Natural killer cell treated with Interleukin-12 subunit alpha and Interleukin-12 subunit beta and Interleukin-15 and Interleukin-18, amount 100 ng/mL, for 72 hours (primary cell): ENCODE results near the gene HAP1. TPM values are rescaled to one million over a fixed set of nuclear protein-coding genes. Genes with fewer than 3 reads are reported as not detected.
A peak's percentile ranks its signal among the peaks of the same experiment; 100 is the strongest.

ENCODE experiments used
- ATAC-seq, 2 donors: fragments of 150-1000 bp; cut with Tn5 transposase in 1 of 2; sonication (Bioruptor Pico), chemical (Tn5 transposase) in 1 of 2; 2 replicates each; pipeline ENCODE4 v1.10.0; 2021
- DNase-seq: peaks from one replicate; pipeline ENCODE4 v3.0.0; 2022; ENCODE audit warnings: low spot score
- H3K27ac Mint-ChIP-seq, 2 donors: 1 replicate in 1 of 2; 2 replicates in 1 of 2; pipeline ENCODE4 v1.8.0; 2022; ENCODE audit warnings: mixed read lengths in 2 of 2, mild to moderate bottlenecking in 1 of 2, moderate library complexity in 1 of 2
- H3K27me3 Mint-ChIP-seq, 2 donors: 1 replicate in 1 of 2; 2 replicates in 1 of 2; pipeline ENCODE4 v1.8.0; 2022; ENCODE audit warnings: mixed read lengths in 2 of 2
- H3K36me3 Mint-ChIP-seq: one replicate; pipeline ENCODE4 v1.8.0; 2022; ENCODE audit warnings: mixed read lengths
- H3K4me1 Mint-ChIP-seq, 2 donors: 1 replicate in 1 of 2; 2 replicates in 1 of 2; pipeline ENCODE4 v1.8.0; 2022; ENCODE audit warnings: low read depth in 2 of 2, mixed read lengths in 2 of 2, mild to moderate bottlenecking in 1 of 2
- H3K4me3 Mint-ChIP-seq: one replicate; pipeline ENCODE4 v1.8.0; 2022; ENCODE audit warnings: mixed read lengths
- H3K9me3 Mint-ChIP-seq: 2 replicates; pipeline ENCODE4 v1.8.0; 2022; ENCODE audit warnings: mixed read lengths
- total RNA-seq, 2 donors: library from RNA; stranded (reverse); gene quantifications; one replicate each; pipeline ENCODE4 v1.2.3, GENCODE V29; 2022

HAP1 gene
- total RNA-seq, 2 donors from 2014 or later, result not detected

- DNase-seq, result no peak
- H3K27ac Mint-ChIP-seq, result no peak overlapping the region
- no peaks in the 10 kb centered on the region for H3K9me3 Mint-ChIP-seq
- H3K36me3 Mint-ChIP-seq, result no peaks in the 10 kb centered on the region
- H3K27me3 Mint-ChIP-seq, result peaks cover 0 to 5% of the 10 kb centered on the region in 2 donors
- no peaks in the 10 kb centered on the region for H3K4me1 Mint-ChIP-seq
- ATAC-seq, result no peak
- no peak overlapping the region for H3K4me3 Mint-ChIP-seq
Measured at GRCh38 chr17:41771389-41772206, 37.2 kb upstream of the HAP1 start.

- Mint-ChIP-seq H3K9me3 (no peaks in the 10 kb centered on the region), H3K36me3 (no peaks in the 10 kb centered on the region)
Measured at GRCh38 chr17:41769985-41770384, 35.5 kb upstream of the HAP1 start.

GRCh38 chr17:41769346-41769862, 35.0 kb upstream of the HAP1 start:
- Mint-ChIP-seq H3K9me3 (no peaks in the 10 kb centered on the region), H3K4me1 (no peaks in the 10 kb centered on the region), H3K4me3 (no peak overlapping the region), H3K27me3 (no peaks in the 10 kb centered on the region), H3K27ac (no peak overlapping the region), H3K36me3 (no peaks in the 10 kb centered on the region)
- no peak for ATAC-seq
- no peak for DNase-seq

More at GRCh38 chr17:41769985-41770384, 35.5 kb upstream of the HAP1 start:
- H3K27me3 Mint-ChIP-seq, result no peaks in the 10 kb centered on the region
- H3K4me3 Mint-ChIP-seq, result no peak overlapping the region
- H3K27ac Mint-ChIP-seq, result no peak overlapping the region
- H3K4me1 Mint-ChIP-seq, result no peaks in the 10 kb centered on the region
- DNase-seq, result no peak
- ATAC-seq, result no peak

- Mint-ChIP-seq H3K36me3 (no peaks in the 10 kb centered on the region), H3K4me3 (no peak overlapping the region), H3K27ac (no peak overlapping the region), H3K4me1 (no peaks in the 10 kb centered on the region), H3K27me3 (no peaks in the 10 kb centered on the region), H3K9me3 (no peaks in the 10 kb centered on the region)
- no peak for DNase-seq
- ATAC-seq, result no peak
Measured at GRCh38 chr17:41768682-41769288, 34.3 kb upstream of the HAP1 start.

GRCh38 chr17:41767324-41768042, 33.0 kb upstream of the HAP1 start:
- Mint-ChIP-seq H3K27me3 (no peaks in the 10 kb centered on the region), H3K4me1 (no peaks in the 10 kb centered on the region), H3K9me3 (no peaks in the 10 kb centered on the region), H3K4me3 (no peak overlapping the region), H3K36me3 (no peaks in the 10 kb centered on the region), H3K27ac (no peak overlapping the region)
- no peak for ATAC-seq
- no peak for DNase-seq

- Mint-ChIP-seq H3K4me1 (no peaks in the 10 kb centered on the region), H3K27me3 (no peaks in the 10 kb centered on the region), H3K4me3 (no peak overlapping the region), H3K27ac (no peak overlapping the region), H3K9me3 (no peaks in the 10 kb centered on the region), H3K36me3 (no peaks in the 10 kb centered on the region)
- ATAC-seq (no peak), DNase-seq (no peak)
Measured at GRCh38 chr17:41766135-41766534, 31.7 kb upstream of the HAP1 start.

GRCh38 chr17:41763327-41763726, 28.9 kb upstream of the HAP1 start:
- no peaks in the 10 kb centered on the region for H3K27me3 Mint-ChIP-seq
- H3K27ac Mint-ChIP-seq, result no peak overlapping the region
- no peaks in the 10 kb centered on the region for H3K36me3 Mint-ChIP-seq
- no peaks in the 10 kb centered on the region for H3K4me1 Mint-ChIP-seq
- no peak overlapping the region for H3K4me3 Mint-ChIP-seq
- no peak for ATAC-seq
- DNase-seq, result no peak
- no peaks in the 10 kb centered on the region for H3K9me3 Mint-ChIP-seq

- no peak overlapping the region for H3K4me3 Mint-ChIP-seq
- no peaks in the 10 kb centered on the region for H3K36me3 Mint-ChIP-seq
- no peak overlapping the region for H3K27ac Mint-ChIP-seq
- no peaks in the 10 kb centered on the region for H3K9me3 Mint-ChIP-seq
- H3K27me3 Mint-ChIP-seq, result no peaks in the 10 kb centered on the region
- no peaks in the 10 kb centered on the region for H3K4me1 Mint-ChIP-seq
- no peak for ATAC-seq
- no peak for DNase-seq
Measured at GRCh38 chr17:41762841-41763240, 28.4 kb upstream of the HAP1 start.

- Mint-ChIP-seq H3K36me3 (no peaks in the 10 kb centered on the region), H3K4me1 (no peaks in the 10 kb centered on the region), H3K27me3 (no peaks in the 10 kb centered on the region), H3K9me3 (no peaks in the 10 kb centered on the region), H3K27ac (no peak overlapping the region), H3K4me3 (no peak overlapping the region)
- DNase-seq (no peak), ATAC-seq (no peak)
Measured at GRCh38 chr17:41762391-41762790, 27.9 kb upstream of the HAP1 start.

- no peak overlapping the region for H3K4me3 Mint-ChIP-seq
- H3K9me3 Mint-ChIP-seq, result no peaks in the 10 kb centered on the region
- DNase-seq, result no peak
- no peak for ATAC-seq
- H3K27me3 Mint-ChIP-seq, result no peaks in the 10 kb centered on the region
- H3K27ac Mint-ChIP-seq, result no peak overlapping the region
- no peaks in the 10 kb centered on the region for H3K4me1 Mint-ChIP-seq
- no peaks in the 10 kb centered on the region for H3K36me3 Mint-ChIP-seq
Measured at GRCh38 chr17:41760878-41761277, 26.4 kb upstream of the HAP1 start.

GRCh38 chr17:41758601-41759000, 24.2 kb upstream of the HAP1 start:
- Mint-ChIP-seq H3K4me3 (no peak overlapping the region), H3K27ac (no peak overlapping the region), H3K4me1 (no peaks in the 10 kb centered on the region), H3K36me3 (no peaks in the 10 kb centered on the region), H3K9me3 (no peaks in the 10 kb centered on the region), H3K27me3 (no peaks in the 10 kb centered on the region)
- DNase-seq, result no peak
- ATAC-seq, result peak in 1 of 2 donors; percentile 48

GRCh38 chr17:41754066-41754465, 19.6 kb upstream of the HAP1 start:
- Mint-ChIP-seq H3K9me3 (no peaks in the 10 kb centered on the region), H3K4me3 (no peak overlapping the region), H3K27ac (no peak overlapping the region), H3K27me3 (no peaks in the 10 kb centered on the region), H3K36me3 (no peaks in the 10 kb centered on the region), H3K4me1 (no peaks in the 10 kb centered on the region)
- DNase-seq, result no peak
- no peak for ATAC-seq

- ATAC-seq, result no peak
- H3K27me3 Mint-ChIP-seq, result no peaks in the 10 kb centered on the region
- no peaks in the 10 kb centered on the region for H3K36me3 Mint-ChIP-seq
- no peaks in the 10 kb centered on the region for H3K9me3 Mint-ChIP-seq
- no peak overlapping the region for H3K4me3 Mint-ChIP-seq
- H3K4me1 Mint-ChIP-seq, result no peaks in the 10 kb centered on the region
- H3K27ac Mint-ChIP-seq, result no peak overlapping the region
- no peak for DNase-seq
Measured at GRCh38 chr17:41751288-41751687, 16.8 kb upstream of the HAP1 start.

GRCh38 chr17:41750862-41751261, 16.4 kb upstream of the HAP1 start:
- H3K36me3 Mint-ChIP-seq, result no peaks in the 10 kb centered on the region
- no peak overlapping the region for H3K27ac Mint-ChIP-seq
- no peaks in the 10 kb centered on the region for H3K4me1 Mint-ChIP-seq
- H3K27me3 Mint-ChIP-seq, result no peaks in the 10 kb centered on the region
- no peak overlapping the region for H3K4me3 Mint-ChIP-seq
- no peaks in the 10 kb centered on the region for H3K9me3 Mint-ChIP-seq
- DNase-seq, result no peak
- ATAC-seq, result no peak
